ENCODE results near the gene NKTR.

DNA sequence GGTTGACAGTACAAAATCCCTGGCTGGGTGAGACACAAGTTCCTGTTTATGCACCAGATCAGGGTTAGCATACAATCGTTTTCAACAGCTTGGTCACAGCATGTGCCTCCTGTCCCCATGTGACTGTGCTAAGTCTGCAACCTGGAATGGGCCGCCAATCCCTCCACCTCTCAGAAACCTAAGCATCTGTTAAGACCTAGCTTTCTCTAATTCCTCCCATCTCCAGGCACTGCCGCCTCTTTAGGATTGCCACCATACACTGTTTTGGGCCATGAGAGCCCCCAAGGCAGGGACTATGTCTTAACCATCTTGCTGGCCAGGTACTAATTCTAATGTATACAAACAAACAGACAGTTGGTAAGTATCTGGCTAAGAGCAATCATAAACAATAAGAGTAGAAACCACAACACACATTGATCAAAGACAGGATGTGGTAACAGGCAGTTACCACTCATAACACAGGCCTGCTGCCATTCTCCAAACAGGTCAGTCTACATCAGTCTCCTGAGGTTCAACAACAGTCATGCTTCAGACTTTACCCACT, 44.3 kb upstream of the NKTR start:
- TF ChIP-seq ZNF416 (CRISPR knock-in tag; IDR thresholded peaks at IDR 0.05) (no peak), FOXK1 (CRISPR knock-in tag; IDR thresholded peaks at IDR 0.05) (no peak)
